NOMO-1 treated with DMSO at 0.1 percent for 48 hours (cell line): ENCODE measurements around the gene BUB1.
"Not testable (repeated sequence)": the region's sequence is repeated elsewhere in the genome, so short reads cannot be mapped to it uniquely, and the experiment has no call there.

ENCODE experiments used
- DNase-seq: peaks from one replicate; lab custom pipeline; 2025; ENCODE audit not compliant: unreplicated experiment; lab: John Stamatoyannopoulos, UW

BUB1 gene

GRCh38 chr2:110605057-110605456 lies 72.8 kb downstream of the BUB1 start:
- DNase-seq = not testable (repeated sequence)

GRCh38 chr2:110603917-110604591 lies 73.8 kb downstream of the BUB1 start:
- DNase-seq = not testable (repeated sequence)

DNA sequence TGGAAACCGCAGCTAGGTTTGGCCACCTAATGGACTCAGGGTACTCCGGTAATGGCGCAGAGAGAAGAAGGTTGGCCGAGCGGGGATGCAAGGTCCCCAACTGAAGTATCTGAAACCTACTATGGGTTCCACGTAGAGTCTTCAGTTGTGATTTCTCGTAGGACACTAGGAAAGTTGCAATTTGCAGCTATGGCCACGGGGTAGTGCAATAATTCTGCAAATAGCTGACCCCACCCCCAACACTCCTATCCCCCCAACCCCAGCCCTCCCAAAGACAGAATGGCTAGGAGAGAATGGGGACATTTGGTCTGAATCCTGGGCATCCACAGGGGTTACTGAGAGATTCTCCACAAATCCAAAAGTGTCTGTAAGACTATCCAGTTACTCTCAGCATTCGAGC lies 75.7 kb downstream of the BUB1 start:
- DNase-seq = not testable (repeated sequence)

DNA sequence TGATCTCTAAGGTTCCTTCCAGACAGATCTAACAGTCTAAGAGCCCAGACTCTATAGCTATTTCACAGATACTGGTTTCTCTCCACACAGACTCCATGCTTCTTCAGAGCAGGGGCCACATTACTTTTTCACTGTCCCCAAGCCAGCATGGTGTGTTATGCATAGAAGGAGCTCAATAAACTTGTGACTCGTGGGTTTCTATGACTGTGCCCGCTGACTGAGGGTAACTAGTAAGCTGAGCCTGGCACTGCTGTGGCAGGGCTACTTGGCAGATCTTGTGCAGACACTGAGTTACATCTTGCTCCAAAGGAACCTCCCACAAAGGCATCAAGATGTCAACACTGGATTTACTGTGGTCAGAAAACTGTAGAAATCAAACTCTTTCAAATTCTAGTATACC lies 85.9 kb downstream of the BUB1 start:
- not testable (repeated sequence) for DNase-seq

DNA sequence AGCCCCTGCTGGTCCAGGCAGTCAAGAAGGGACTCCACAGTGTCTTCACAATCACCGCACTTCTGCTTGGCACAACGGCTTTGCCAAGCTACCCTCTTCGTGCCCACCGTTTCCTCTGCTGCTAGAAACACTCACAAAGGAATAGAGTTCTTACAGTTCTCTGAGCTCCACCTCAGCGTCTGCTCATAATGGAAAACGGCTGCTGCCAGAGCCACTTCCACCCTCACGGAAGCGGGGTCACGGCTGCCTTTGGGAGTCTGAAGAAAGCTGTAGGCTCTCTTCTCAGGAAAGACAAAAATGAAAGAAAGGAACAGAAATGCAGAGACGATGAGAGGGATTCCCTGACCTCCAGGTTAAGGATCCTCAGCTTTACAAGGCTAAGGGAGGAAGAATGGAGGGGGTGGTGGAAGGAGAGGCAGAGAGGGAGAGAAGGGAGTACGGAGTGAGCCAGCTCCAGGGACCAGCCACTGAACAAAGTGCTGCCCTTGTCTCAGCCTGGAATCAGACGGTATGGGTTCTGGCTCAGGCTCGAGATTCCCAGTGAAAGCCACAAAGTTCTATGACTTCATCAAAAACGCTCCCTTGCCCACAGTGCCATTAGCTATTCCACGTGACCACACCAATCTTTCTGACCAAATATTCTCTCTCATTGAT lies 88.1 kb downstream of the BUB1 start:
- not testable (repeated sequence) for DNase-seq

- DNase-seq = not testable (repeated sequence)
These were observed 89.3 kb downstream of the BUB1 start for GRCh38 chr2:110588520-110588919.
